C4-2B (cell line): Measurements from ENCODE around the gene SLC22A12.
A peak's percentile ranks its signal among the peaks of the same experiment; 100 is the strongest.

Experiments
- H3K27ac ChIP-seq: fragments of 450-650 bp; 2 replicates; pipeline ENCODE4 v1.5.1; 2017
- ZFX ChIP-seq: fragments of 450-650 bp; IDR thresholded peaks from 2 replicates; pipeline ENCODE4 v1.6.1; 2017
- TF ChIP-seq, protein P1 (sequence below): fragments of 450-650 bp; conservative IDR thresholded peaks from 2 replicates; pipeline ENCODE4 v1.5.1; 2017; ENCODE audit warnings: mild to moderate bottlenecking

SLC22A12 gene

DNA sequence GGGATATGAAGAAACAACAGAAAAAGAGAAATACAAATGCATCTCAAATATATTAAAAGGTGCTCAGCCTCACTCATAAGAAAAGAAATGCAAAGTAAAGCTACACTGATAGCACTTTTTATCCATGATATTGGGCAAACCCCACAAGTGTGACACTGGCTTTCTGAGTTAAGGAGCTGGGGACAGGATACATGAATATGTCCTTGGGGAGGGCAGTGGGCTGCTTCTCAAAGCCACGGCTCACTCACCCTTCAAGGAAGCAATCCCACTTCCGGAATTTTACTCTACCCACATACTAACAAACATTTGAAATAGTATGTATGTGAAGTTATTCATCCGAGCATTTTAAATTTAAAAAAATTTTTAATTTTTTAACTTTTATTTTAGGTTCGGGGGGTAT is 41.1 kb upstream of the SLC22A12 start:
- no peak overlapping the region for H3K27ac ChIP-seq
- TF ChIP-seq ZFX, result no peak
- TF ChIP-seq, protein P1, sequence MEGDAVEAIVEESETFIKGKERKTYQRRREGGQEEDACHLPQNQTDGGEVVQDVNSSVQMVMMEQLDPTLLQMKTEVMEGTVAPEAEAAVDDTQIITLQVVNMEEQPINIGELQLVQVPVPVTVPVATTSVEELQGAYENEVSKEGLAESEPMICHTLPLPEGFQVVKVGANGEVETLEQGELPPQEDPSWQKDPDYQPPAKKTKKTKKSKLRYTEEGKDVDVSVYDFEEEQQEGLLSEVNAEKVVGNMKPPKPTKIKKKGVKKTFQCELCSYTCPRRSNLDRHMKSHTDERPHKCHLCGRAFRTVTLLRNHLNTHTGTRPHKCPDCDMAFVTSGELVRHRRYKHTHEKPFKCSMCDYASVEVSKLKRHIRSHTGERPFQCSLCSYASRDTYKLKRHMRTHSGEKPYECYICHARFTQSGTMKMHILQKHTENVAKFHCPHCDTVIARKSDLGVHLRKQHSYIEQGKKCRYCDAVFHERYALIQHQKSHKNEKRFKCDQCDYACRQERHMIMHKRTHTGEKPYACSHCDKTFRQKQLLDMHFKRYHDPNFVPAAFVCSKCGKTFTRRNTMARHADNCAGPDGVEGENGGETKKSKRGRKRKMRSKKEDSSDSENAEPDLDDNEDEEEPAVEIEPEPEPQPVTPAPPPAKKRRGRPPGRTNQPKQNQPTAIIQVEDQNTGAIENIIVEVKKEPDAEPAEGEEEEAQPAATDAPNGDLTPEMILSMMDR, result no peak

DNA sequence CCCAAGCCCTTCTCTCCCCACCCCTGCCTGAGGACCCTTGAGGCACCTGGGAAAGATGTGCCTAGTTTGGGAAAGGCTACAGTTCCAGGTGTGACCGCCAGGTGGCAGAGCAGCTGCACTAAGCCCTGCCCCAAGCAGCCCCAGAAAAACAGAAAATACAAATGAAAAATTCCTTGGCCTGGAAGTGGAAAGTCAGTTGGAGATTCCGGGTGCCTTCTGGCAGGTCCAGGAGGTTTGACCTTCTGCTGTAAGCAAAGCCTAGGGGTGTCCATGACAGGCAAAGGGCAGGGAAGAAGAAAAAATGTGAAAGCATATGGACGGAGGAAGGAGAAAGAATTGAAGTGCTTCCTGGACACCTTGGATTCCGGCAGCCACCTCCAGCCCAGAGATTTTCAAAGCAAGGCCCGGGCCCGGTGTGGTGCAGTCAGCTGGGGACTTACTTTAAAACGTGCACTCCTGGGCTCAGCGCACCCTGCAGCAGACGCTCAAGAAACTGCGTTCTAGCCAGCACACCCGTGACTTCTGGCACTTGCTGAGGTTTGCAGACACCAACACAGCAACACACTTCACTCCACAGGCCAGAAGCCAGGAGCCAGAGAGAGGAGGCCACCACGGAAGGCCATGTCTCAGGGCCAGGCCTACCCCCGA is 37.3 kb upstream of the SLC22A12 start:
- no peak for TF ChIP-seq ZFX
- TF ChIP-seq, protein P1, result peak; percentile 97
- no peak overlapping the region for H3K27ac ChIP-seq

DNA sequence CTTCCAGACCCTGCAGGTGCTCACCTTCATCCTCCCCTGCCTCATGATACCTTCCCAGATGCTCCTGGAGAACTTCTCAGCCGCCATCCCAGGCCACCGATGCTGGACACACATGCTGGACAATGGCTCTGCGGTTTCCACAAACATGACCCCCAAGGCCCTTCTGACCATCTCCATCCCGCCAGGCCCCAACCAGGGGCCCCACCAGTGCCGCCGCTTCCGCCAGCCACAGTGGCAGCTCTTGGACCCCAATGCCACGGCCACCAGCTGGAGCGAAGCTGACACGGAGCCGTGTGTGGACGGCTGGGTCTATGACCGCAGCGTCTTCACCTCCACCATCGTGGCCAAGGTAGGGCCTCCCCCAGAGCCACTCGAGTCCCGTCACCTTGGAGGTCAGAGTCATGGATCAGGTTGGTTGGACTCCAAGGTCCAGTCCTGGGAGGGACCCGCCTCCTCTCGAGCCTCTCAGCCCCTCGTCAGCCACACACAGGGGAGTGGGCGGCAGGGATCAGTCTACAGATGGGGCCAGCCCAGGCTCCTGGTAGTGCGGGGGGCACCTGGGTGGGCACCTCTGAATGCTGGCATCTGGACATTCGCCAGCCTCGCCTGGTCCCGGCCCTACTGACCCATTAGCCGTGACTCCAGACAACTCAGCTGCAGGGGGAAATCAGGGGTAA is 34.8 kb upstream of the SLC22A12 start:
- TF ChIP-seq, protein P1, result no peak
- no peak overlapping the region for H3K27ac ChIP-seq

DNA sequence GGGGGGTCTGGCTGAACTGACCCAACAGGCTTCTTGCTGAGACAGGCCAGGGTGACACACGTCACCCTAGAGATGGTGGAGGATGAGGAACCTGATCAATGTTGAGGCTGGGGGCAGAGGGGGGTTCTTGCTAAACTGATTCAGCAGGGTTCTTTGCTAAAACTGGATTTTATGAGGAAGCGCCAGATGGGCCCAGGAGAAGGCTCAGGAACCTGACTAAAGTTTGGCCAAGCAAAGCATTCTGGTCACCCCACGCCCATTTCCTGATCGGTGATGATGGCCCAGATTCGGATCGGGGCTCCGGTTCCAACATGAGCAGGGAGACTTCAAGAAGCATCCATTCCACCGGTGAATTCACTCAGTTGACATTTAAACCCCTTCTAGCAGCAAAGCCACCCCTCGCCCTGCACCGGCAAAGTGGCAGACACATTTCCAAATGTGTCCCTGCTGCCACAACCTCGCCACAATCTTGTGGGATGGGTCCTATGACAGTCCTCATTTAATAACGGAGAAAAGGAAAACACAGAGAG is 34.2 kb upstream of the SLC22A12 start:
- no peak overlapping the region for H3K27ac ChIP-seq
- TF ChIP-seq, protein P1, result no peak
- TF ChIP-seq ZFX, result no peak

DNA sequence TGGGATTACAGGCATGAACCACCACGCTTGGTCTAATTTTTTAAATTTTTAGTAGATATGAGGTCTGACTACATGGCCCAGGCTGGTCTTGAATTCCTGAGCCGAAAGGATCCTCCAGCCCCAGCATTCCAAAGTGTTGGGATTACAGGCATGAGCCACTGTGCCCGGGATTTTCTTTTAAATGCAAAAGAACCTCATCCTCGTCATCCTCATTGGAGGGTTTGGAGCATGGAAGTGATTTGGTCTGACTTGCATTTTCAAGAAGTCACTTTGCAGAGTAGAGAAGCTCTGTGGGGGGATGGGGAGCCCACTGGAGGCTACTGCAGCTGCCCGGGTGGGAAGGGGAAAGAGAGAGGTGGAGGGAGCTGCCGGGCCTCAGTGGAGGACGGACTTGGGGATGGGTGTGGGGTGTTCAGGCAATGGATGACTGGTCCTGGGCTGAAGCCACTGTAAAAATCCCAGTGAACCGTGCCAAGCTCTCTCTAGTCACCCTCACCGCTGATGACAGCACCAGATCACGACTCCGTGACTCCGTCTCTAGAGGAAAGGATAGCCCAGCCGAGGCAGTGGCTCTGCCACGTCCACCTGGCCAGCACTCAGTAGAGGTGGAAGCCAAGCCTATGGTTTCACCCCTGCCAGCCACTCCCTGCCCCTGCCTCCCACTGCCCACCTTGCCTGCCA is 32.8 kb upstream of the SLC22A12 start:
- no peak overlapping the region for H3K27ac ChIP-seq

GRCh38 chr11:64558869-64559268 is 32.2 kb upstream of the SLC22A12 start:
- TF ChIP-seq, protein P1, result no peak
- TF ChIP-seq ZFX, result no peak
- no peak overlapping the region for H3K27ac ChIP-seq

More for the DNA sequence above, 32.8 kb upstream of the SLC22A12 start:
- TF ChIP-seq, protein P1, result no peak
- no peak for TF ChIP-seq ZFX
